OCI-LY7 (cell line): Measurements from ENCODE around the gene KCTD17. TPM values are rescaled to one million over a fixed set of nuclear protein-coding genes. Genes with fewer than 3 reads are reported as not detected.

ENCODE experiments used
- BruUV-seq: library from RNA; stranded (reverse); fragments of 400-500 nt; replicated peaks from 2 replicates; lab custom pipeline; 2021; lab: Mats Ljungman, UMichigan
- CTCF ChIA-PET: fragments of 300-600 bp; sonication (Branson Sonifier 250); formaldehyde crosslinking; loops from one replicate; lab custom pipeline; 2022; ENCODE audit warnings: antibody characterized with exemption; ENCODE audit not compliant: unreplicated experiment; lab: Charles Lee
- POLR2A ChIA-PET: fragments of 300-600 bp; sonication (Branson Sonifier 250); formaldehyde crosslinking; loops from one replicate; lab custom pipeline; 2022; ENCODE audit warnings: antibody characterized with exemption; lab: Charles Lee
- DNase-seq: peaks from one replicate; pipeline ENCODE4 v3.0.0-alpha.2; 2015; ENCODE audit warnings: low spot score
- H2AFZ ChIP-seq: fragments of 200-600 bp; sonication (generic), shearing (Covaris generic); 2 replicates; pipeline ENCODE4 v1.6.1; 2014; ENCODE audit warnings: mild to moderate bottlenecking, antibody characterized with exemption, low read length, moderate library complexity
- H3K27ac ChIP-seq: fragments of 200-600 bp; sonication (generic); 2 replicates; pipeline ENCODE4 v1.5.1; 2014; ENCODE audit warnings: mixed run types, low read depth, mild to moderate bottlenecking, moderate library complexity, low read length, inconsistent platforms; ENCODE audit not compliant: poor library complexity, severe bottlenecking
- H3K36me3 ChIP-seq: fragments of 200-600 bp; sonication (generic); 2 replicates; pipeline ENCODE4 v1.6.1; 2014; ENCODE audit warnings: mild to moderate bottlenecking, antibody characterized with exemption, low read length, moderate library complexity, mixed read lengths; ENCODE audit not compliant: insufficient read depth
- H3K4me1 ChIP-seq: fragments of 200-600 bp; sonication (generic); 2 replicates; pipeline ENCODE4 v1.5.1; 2014; ENCODE audit warnings: mild to moderate bottlenecking, low read length; ENCODE audit not compliant: insufficient read depth, poor library complexity, severe bottlenecking
- H3K4me2 ChIP-seq: fragments of 200-600 bp; sonication (generic); 2 replicates; pipeline ENCODE4 v1.6.1; 2014; ENCODE audit warnings: mild to moderate bottlenecking, low read length
- H3K4me3 ChIP-seq: fragments of 200-600 bp; sonication (generic); 2 replicates; pipeline ENCODE4 v1.5.1; 2014; ENCODE audit warnings: mild to moderate bottlenecking, low read depth, low read length; ENCODE audit not compliant: poor library complexity, severe bottlenecking
- H3K79me2 ChIP-seq: fragments of 200-600 bp; sonication (generic); 2 replicates; pipeline ENCODE4 v1.6.1; 2016; ENCODE audit warnings: low read depth, mild to moderate bottlenecking, low read length, moderate library complexity, mixed read lengths; ENCODE audit not compliant: insufficient read depth
- H3K9me2 ChIP-seq: fragments of 200-600 bp; sonication (generic); 2 replicates; pipeline ENCODE4 v1.6.1; 2016; ENCODE audit warnings: mild to moderate bottlenecking, low read length, mixed read lengths; ENCODE audit not compliant: insufficient read depth
- H3K9me3 ChIP-seq: fragments of 200-600 bp; sonication (generic); 2 replicates; pipeline ENCODE4 v1.6.1; 2014; ENCODE audit warnings: mild to moderate bottlenecking, mixed run types, low read length, mixed read lengths
- H4K20me1 ChIP-seq: fragments of 200-600 bp; sonication (generic); 2 replicates; pipeline ENCODE4 v1.6.1; 2014; ENCODE audit warnings: mild to moderate bottlenecking, antibody characterized with exemption, low read length, moderate library complexity, mixed read lengths; ENCODE audit not compliant: insufficient read depth
- CTCF ChIP-seq: fragments of 200-600 bp; sonication (generic); conservative IDR thresholded peaks from 2 replicates; pipeline ENCODE4 v1.5.1; 2014; ENCODE audit warnings: mild to moderate bottlenecking, antibody characterized with exemption, low read length, moderate library complexity, mixed read lengths
- EZH2phosphoT487 ChIP-seq: fragments of 200-600 bp; sonication (generic); IDR thresholded peaks from 2 replicates; pipeline ENCODE4 v1.6.1; 2018; ENCODE audit warnings: low read depth, borderline replicate concordance, mild to moderate bottlenecking, mixed run types, antibody characterized with exemption, low read length, moderate library complexity, mixed read lengths
- intact Hi-C: fragments of 100-400 bp; cut with micrococcal nuclease; formaldehyde crosslinking; loops from one replicate; pipeline ENCODE4 v1.10.0; 2022; ENCODE audit not compliant: unreplicated experiment
- total RNA-seq, 2 experiments: library from RNA; depleted of rRNA in 1 of 2; stranded (reverse); fragments of >200 nt in 1 of 2; shearing (Covaris generic) in 1 of 2; gene quantifications; 2 replicates each; pipeline ENCODE4 v1.2.3, GENCODE V29; 2014 to 2022

The KCTD17 gene
- total RNA-seq, 2 experiments from 2014 or later, result 17.7 to 21.7 TPM

- Histone ChIP-seq H4K20me1 (no peaks in the 10 kb centered on the region), H3K4me2 (no peak overlapping the region), H3K36me3 (no peaks in the 10 kb centered on the region), H3K9me3 (no peaks in the 10 kb centered on the region), H3K4me3 (no peak overlapping the region), H3K4me1 (no peaks in the 10 kb centered on the region), H2AFZ (no peak overlapping the region), H3K27ac (no peak overlapping the region), H3K79me2 (no peaks in the 10 kb centered on the region), H3K9me2 (no peaks in the 10 kb centered on the region)
- CTCF ChIA-PET, result no interaction called here
- TF ChIP-seq CTCF (no peak), EZH2phosphoT487 (no peak)
- intact Hi-C loops, result no loop called here
- POLR2A ChIA-PET, result no interaction called here
- DNase-seq, result no peak
- no TSS peak for BruUV-seq
These were observed 8.4 kb downstream of the KCTD17 start for GRCh38 chr22:37059876-37060449.

GRCh38 chr22:37060801-37061610, 9.5 kb downstream of the KCTD17 start:
- Histone ChIP-seq H3K36me3 (no peaks in the 10 kb centered on the region), H3K4me2 (no peak overlapping the region), H4K20me1 (no peaks in the 10 kb centered on the region), H3K9me3 (no peaks in the 10 kb centered on the region), H3K4me1 (no peaks in the 10 kb centered on the region), H3K79me2 (no peaks in the 10 kb centered on the region), H3K27ac (no peak overlapping the region), H3K4me3 (no peak overlapping the region), H3K9me2 (no peaks in the 10 kb centered on the region), H2AFZ (no peak overlapping the region)
- no TSS peak for BruUV-seq
- no peak for DNase-seq
- CTCF ChIA-PET, result no interaction called here
- TF ChIP-seq CTCF (no peak), EZH2phosphoT487 (no peak)
- POLR2A ChIA-PET, result no interaction called here
- intact Hi-C loops, result no loop called here
